IMR-90 (cell line): ENCODE data around the gene ZNF532.

ENCODE experiments used
- BHLHE40 ChIP-seq: fragments of 150-350 bp; IDR thresholded peaks from 2 replicates; pipeline ENCODE4 v1.6.1; 2016; ENCODE audit warnings: mild to moderate bottlenecking, low read depth, low read length
- CEBPB ChIP-seq: IDR thresholded peaks from 2 replicates; pipeline ENCODE4 v1.6.1; 2012; ENCODE audit warnings: low read depth, low read length, improper control_type of control experiment
- FOS ChIP-seq: fragments of 150-350 bp; IDR thresholded peaks from 2 replicates; pipeline ENCODE4 v1.6.1; 2016; ENCODE audit warnings: low read depth, low read length
- MAFK ChIP-seq: IDR thresholded peaks from 2 replicates; pipeline ENCODE4 v1.6.1; 2012; ENCODE audit warnings: low read depth, low read length, improper control_type of control experiment
- MXI1 ChIP-seq: IDR thresholded peaks from 2 replicates; pipeline ENCODE4 v1.6.1; 2012; ENCODE audit warnings: low read depth, mild to moderate bottlenecking, low read length, moderate library complexity, borderline replicate concordance
- NFE2L2 ChIP-seq: fragments of 150-350 bp; IDR thresholded peaks from 2 replicates; pipeline ENCODE4 v1.6.1; 2016; ENCODE audit warnings: low read depth, mild to moderate bottlenecking, low read length
- POLR2A ChIP-seq: IDR thresholded peaks from 2 replicates; pipeline ENCODE4 v1.6.1; 2012; ENCODE audit warnings: mild to moderate bottlenecking, low read depth, low read length
- RAD21 ChIP-seq: IDR thresholded peaks from 2 replicates; pipeline ENCODE4 v1.6.1; 2012; ENCODE audit warnings: low read length, improper control_type of control experiment
- RCOR1 ChIP-seq: IDR thresholded peaks from 2 replicates; pipeline ENCODE4 v1.6.1; 2012; ENCODE audit warnings: mild to moderate bottlenecking, low read length, improper control_type of control experiment; ENCODE audit not compliant: insufficient replicate concordance
- RFX5 ChIP-seq: IDR thresholded peaks from 2 replicates; pipeline ENCODE4 v1.8.0; 2012; ENCODE audit warnings: low read depth, mild to moderate bottlenecking, low read length, moderate library complexity
- SMC3 ChIP-seq: fragments of 150-350 bp; IDR thresholded peaks from 2 replicates; pipeline ENCODE4 v1.6.1; 2016; ENCODE audit warnings: low read depth, mild to moderate bottlenecking, antibody characterized with exemption, low read length, moderate library complexity
- TF ChIP-seq, protein P1 (sequence below): conservative IDR thresholded peaks from 2 replicates; pipeline ENCODE4 v1.5.1; 2012; ENCODE audit warnings: mild to moderate bottlenecking, low read depth, low read length, improper control_type of control experiment
- TF ChIP-seq, protein P2 (sequence below): fragments of 150-350 bp; IDR thresholded peaks from 2 replicates; pipeline ENCODE4 v1.6.1; 2017; ENCODE audit warnings: mild to moderate bottlenecking, antibody characterized with exemption, low read length, low read depth
- TF ChIP-seq, protein P3 (sequence below): fragments of 150-350 bp; IDR thresholded peaks from 2 replicates; pipeline ENCODE4 v1.6.1; 2016; ENCODE audit warnings: low read depth, mild to moderate bottlenecking, low read length, moderate library complexity, borderline replicate concordance

DNA sequence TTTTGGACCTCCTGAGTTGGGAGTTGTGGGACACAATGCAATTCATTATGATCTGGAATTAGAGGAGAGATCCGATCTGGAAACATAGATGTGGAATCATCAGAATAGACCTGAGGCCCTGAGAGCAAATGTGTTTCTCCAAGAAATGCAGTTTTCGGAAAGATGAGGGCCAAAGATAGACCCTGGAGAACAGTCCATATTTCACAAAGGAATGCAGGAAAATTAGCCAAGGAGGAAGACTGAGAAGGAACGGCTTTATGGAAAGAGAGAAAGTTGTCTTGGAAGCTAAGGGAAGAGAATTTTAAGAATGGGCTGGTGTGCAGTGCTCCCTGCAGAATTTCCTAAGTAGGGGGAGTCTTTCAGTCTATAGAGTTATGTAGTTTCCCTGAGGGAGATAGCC lies 11.1 kb upstream of the ZNF532 start:
- TF ChIP-seq, protein P1, sequence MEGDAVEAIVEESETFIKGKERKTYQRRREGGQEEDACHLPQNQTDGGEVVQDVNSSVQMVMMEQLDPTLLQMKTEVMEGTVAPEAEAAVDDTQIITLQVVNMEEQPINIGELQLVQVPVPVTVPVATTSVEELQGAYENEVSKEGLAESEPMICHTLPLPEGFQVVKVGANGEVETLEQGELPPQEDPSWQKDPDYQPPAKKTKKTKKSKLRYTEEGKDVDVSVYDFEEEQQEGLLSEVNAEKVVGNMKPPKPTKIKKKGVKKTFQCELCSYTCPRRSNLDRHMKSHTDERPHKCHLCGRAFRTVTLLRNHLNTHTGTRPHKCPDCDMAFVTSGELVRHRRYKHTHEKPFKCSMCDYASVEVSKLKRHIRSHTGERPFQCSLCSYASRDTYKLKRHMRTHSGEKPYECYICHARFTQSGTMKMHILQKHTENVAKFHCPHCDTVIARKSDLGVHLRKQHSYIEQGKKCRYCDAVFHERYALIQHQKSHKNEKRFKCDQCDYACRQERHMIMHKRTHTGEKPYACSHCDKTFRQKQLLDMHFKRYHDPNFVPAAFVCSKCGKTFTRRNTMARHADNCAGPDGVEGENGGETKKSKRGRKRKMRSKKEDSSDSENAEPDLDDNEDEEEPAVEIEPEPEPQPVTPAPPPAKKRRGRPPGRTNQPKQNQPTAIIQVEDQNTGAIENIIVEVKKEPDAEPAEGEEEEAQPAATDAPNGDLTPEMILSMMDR, result no peak
- TF ChIP-seq RAD21 (no peak), POLR2A (no peak), NFE2L2 (no peak), RCOR1 (no peak), MAFK (no peak), SMC3 (no peak), BHLHE40 (no peak), MXI1 (no peak), RFX5 (no peak), FOS (no peak), CEBPB (no peak)
- TF ChIP-seq, protein P2, sequence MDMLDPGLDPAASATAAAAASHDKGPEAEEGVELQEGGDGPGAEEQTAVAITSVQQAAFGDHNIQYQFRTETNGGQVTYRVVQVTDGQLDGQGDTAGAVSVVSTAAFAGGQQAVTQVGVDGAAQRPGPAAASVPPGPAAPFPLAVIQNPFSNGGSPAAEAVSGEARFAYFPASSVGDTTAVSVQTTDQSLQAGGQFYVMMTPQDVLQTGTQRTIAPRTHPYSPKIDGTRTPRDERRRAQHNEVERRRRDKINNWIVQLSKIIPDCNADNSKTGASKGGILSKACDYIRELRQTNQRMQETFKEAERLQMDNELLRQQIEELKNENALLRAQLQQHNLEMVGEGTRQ, result no peak
- TF ChIP-seq, protein P3, sequence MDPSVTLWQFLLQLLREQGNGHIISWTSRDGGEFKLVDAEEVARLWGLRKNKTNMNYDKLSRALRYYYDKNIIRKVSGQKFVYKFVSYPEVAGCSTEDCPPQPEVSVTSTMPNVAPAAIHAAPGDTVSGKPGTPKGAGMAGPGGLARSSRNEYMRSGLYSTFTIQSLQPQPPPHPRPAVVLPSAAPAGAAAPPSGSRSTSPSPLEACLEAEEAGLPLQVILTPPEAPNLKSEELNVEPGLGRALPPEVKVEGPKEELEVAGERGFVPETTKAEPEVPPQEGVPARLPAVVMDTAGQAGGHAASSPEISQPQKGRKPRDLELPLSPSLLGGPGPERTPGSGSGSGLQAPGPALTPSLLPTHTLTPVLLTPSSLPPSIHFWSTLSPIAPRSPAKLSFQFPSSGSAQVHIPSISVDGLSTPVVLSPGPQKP, result no peak
